Raji (cell line): ENCODE measurements around the gene KRTAP5-3.

Source experiments
- POLR2A ChIP-seq: IDR thresholded peaks from 2 replicates; pipeline ENCODE4 v1.6.1; 2011; ENCODE audit warnings: low read depth, low read length, control low read depth; ENCODE audit not compliant: insufficient read depth

KRTAP5-3 gene

DNA sequence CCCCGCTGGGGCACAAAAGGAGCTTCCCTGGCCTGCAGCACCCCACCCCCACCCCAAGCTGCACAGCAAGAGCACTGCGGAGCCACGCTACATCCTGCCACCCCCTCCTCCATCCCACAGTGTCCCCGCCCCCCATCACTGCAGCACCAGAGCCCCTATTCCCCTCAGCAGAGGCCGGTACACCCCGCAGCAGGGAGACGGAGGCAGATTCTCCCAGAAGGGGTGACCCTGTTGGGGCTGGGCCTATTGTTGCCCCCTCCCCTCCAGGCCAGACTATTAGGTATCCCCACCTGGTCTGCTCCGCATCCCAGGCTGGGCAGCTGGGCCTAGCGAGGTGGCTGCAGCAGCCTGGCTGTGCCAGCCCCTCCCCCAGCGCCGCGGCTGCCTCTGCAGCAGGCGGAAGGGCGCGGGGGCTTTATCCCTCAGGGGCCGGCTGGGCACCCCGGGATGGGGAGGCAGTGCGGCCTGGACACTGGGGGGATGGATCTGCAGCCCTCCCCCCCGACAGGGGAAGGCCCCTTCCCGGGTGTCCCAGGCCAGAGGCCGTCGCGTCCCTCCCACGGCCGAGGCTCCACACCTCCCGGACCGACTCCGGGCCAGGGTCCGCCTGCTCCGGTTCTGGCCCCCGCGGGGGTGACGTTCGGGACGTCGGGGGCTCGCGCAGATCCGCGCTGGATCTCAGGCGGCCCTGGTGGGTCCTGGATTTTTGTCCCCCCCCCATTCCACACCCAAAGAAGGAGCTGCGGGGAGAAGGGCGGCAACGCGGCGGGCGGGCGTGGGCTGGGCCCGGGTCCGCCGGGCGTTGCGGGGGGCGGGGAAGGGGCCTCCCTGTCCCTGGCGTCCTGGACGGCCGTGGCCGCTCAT, 37.1 kb downstream of the KRTAP5-3 start:
- TF ChIP-seq POLR2A, result no peak

DNA sequence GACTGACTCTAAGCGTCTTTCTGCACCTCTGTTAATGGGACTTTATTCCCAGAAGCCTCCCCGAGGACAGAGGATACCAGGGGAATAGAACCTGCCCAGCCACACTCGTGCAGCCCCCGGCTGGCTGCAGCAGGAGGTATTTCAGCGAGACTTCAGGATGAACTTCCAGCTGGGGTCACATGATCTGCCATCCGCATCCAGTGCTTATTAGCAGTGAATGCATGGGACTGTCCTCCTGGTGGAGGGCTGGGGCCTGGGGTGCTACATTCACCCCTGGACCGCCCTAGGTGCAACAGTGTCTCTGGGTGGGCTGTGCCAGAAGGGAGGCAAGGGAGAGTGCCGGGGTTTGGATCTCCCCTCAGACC, 37.8 kb downstream of the KRTAP5-3 start:
- TF ChIP-seq POLR2A, result no peak

DNA sequence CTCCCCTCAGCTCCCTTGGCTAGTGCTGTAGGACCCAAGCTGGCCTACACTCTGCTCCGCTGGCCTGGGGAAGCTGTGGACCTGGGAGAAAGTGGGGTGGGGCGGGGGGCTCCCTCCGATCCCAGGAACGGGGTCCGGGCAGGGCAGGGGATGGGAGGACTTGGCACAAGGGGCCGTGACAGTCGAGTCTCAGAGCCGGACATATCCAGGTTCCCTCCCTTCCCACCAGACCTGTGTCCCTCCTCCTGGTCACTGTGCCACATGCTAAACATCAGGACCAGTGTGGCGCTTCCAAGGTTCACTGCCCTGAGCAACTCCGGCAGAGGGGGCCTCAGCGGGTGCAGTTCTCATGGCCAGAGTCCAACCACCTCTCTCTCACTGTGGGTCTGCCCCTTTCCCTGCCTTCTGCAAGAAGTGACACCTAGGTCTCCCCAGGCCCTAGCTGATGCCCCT, 38.2 kb downstream of the KRTAP5-3 start:
- no peak for TF ChIP-seq POLR2A

DNA sequence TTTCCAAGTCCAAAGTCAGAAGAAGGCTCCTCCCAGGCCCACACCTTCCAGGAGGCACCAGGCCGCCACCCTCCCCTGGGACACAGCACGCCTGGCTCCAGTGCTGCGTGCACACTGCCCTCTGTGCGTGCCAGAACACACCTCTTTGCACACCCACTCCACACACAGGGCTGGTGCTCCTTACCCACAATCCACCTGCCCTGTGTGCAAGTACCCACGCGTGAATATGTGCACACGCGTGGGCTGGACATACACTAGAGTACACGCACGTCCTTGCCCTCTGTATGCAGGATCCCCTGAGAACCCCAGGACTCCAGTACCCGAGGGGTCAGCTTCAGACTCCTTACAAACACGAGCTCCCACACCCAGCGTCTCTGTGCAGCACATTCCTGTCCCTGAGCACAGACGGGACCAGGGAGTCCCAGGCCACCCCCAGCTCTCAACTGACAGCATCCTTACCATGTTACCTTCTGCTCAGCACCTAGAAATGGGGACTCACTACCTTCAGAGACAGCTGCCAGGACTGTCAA, 38.9 kb downstream of the KRTAP5-3 start:
- TF ChIP-seq POLR2A, result no peak

DNA sequence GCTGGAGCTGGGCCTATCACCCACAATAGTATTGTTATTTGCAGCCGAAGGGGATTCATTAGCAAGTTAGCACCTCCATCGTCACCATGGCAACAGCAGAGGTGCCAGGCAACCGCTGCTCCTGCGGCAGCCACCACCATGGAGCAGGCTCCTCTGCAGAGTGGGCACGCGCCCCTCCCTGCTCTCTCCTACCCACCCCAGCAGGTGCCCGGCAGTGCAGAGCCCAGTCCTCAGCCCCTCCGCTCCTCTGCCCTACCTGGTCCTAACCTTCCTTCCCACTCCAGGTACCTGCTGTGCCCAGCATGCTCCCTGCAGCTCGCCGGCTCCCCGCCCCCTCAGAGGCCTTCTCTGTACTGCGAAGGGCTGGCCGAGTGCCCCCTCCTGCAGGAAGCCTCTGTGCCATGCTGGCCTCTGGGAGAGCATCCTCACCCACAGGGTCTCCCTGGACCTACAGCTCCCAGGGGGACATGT, 39.8 kb downstream of the KRTAP5-3 start:
- no peak for TF ChIP-seq POLR2A

DNA sequence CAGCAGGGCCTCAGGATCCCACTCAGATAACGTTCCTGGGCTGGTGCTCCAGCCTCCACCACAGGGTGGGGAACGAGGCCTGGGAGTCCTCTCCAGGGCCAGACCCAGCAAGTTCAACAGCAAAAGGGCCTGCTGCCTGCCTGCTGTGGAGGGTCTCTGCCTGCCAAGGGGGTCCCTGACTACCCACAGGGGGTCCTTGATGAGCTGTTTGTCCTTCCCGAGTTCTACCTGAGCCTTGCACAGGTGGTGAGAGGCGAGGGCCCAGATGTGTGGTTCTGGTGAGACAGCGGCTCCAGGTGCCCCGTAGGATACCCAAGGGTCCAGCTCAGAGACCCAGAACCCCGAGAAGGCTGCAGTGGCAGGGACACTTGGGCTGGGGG, 40.6 kb downstream of the KRTAP5-3 start:
- TF ChIP-seq POLR2A, result no peak

DNA sequence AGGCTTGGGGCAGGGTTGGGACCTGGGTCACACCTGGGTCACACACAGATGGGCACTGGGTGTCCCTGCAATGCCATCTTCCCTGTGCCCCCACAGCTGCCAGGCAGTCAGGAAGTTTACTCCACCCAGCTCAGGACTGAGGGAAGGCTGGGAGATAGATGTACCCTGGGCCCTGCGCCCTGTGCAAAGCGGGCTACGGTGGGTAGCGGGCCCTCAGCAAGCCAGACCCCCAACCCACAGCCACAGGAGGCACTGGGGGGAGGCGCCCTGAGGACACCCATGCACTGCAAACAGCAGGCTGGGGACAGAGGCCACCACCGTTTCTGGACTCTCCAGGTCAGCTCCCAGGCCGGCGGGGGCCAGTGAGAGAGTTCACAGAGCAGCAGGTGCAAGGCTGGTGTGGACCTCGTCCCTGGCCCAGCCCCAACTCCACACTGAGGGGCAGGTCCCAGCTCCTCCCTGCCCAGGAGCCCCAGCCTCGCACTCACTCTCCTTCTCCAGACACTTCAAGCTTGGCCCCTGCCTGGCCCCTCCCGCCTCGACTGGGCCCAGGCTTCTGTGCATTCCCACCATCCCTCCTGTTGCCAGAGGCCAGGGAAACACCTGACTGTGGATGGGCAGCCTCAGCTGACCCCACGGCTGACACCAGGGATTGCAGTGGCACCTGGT, 41.1 kb downstream of the KRTAP5-3 start:
- no peak for TF ChIP-seq POLR2A

DNA sequence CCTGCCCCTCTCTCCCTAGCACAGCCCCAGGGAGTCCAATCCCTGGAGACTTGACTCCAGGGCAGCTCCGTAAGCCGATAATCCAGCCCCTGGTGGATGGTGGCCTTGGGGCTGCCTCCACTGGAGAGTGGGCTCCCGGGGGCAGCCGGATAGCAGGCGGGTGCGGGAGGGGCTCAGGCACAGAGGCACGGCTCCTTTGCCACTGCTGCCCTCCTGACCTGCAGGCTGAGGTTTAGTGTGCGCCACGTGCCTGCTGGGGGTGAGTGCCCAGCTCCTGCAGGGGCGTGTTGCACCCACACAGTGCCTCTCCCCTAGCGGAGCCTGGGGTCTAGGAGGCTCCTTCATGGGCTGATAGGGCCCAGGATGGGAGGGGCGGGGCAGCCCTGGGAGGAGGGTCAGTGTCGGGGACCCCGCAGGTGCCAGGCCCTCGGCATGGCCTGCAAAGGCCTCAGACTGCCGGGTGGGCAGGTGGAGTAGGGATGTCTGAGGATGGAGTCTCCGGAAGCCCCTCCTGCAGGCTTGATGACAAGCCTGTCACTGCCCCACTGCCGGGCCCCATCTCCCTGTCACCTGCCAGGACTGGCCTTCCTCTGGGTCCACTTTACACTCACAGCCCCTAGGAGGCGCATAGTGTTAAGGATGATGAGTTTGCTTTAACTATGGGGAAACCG, 41.7 kb downstream of the KRTAP5-3 start:
- no peak for TF ChIP-seq POLR2A

DNA sequence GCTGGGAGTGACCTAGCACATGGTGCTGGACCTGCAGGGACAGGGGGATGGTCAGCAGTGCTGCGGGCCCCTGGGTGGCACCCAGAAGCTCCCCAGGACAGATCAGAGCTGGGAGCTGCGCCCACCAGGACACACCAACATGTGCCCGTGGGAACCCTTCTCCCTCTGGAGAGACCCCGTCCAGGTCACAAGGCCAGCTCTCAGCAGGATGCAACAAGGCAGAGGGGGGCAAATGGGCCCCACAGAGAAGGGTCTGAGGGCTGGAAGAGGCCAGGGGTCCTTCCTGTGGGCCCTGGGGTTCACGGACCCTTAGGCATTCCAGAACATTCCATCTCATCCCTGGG, 42.4 kb downstream of the KRTAP5-3 start:
- no peak for TF ChIP-seq POLR2A

DNA sequence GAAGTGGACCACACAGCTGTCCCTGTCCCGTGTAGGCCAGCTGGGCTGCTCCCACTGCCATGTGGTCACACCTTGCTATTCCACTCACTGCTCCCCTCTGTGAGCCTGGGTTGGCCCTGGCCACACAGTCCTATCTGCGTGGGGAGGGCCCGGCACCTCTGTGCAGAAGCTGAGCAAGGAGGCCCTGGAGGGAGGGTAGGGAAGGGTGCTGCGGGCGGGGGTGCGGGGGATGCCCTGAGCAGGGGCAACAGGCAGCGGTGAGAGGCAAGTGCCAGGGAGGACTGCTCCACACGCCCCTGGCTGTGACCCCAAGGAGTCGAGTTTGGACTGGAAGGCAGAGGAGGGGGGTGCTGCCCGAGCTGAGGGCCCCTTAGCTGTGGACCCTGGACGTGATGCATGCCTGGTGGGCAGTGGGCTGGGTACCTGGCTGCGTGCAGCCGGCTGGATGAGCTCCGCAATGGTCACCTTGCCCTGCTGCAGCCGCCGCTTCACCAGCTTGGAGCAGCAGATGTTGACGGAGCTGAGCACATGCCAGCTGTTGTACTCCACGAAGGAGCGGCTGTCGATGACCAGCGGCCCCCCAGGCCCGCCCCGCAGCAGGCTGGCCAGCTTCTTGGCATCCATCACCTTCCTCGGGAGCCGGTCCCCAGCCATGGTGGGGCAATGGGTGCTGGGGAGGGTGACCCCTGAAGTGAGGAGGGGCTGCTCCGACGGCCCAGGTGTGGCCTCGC, 42.9 kb downstream of the KRTAP5-3 start:
- no peak for TF ChIP-seq POLR2A

DNA sequence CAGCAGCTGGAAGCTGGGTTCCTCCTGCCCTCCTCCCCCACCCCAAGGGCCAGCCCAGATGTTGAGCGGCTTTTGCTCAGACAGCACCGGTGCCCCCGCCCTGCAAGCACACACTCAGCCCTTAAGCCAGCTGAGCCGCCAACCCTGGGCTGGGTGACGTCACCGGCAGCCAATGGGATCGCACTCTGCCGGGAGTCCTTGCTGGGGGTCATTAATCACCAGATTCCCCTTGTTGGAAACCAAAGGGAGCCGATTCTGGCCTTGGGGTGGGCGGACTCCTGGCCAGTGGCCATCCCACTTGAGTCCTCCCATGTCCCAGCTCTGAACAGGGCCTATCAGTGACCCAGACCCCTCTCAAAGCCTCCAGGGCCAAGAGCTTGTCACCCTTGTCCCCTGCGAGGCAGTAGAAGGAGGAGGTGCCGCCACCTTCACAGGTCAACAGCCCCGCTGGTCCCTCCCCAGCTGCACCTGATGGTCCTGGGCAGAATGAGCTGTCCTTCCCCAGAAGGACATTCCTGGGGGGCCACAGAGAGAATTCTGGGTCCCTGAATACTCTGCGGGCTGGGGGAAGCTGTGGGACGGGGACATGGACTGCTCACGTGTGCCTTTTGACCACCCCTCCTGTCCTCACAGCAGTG, 43.6 kb downstream of the KRTAP5-3 start:
- TF ChIP-seq POLR2A, result no peak

DNA sequence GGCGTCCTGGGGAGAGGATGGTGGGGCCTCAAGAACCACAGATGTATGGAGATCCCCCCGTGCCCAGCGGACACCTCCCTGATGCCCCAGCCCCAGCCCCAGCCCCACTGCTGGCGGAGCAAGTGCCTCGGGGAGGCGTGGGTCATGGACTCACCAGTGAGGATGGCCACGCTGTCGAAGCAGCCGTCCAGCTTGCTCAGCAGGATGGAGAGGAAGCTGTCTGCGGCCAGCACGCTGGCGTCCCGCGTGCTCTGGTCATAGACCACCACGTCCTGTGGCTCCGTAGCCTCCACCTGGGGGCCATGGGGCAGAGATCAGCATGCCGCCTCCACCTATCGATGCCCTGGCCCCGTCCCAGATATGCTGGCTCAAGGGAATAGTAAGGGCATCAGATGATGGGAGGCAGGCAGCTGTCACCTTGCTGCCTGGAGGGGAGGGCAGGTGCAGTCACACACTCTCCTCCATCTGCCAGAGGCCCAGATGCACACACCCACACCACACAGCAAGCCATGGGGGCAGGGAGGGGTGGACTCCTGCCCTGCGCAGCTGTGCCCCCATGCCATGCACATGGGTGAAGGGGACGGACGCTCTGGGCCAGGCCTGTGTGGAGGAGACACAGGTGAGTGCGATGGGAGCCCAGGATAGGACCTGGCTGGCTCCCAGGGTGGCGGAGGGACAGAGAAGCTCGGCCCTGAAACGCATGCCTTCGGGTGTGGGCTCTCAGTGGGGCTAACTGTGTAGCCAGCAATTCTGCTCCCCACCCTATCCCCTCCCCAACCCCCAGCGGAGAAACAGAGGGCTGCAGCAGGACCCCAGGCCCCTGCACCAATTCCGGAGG, 44.3 kb downstream of the KRTAP5-3 start:
- TF ChIP-seq POLR2A, result no peak

DNA sequence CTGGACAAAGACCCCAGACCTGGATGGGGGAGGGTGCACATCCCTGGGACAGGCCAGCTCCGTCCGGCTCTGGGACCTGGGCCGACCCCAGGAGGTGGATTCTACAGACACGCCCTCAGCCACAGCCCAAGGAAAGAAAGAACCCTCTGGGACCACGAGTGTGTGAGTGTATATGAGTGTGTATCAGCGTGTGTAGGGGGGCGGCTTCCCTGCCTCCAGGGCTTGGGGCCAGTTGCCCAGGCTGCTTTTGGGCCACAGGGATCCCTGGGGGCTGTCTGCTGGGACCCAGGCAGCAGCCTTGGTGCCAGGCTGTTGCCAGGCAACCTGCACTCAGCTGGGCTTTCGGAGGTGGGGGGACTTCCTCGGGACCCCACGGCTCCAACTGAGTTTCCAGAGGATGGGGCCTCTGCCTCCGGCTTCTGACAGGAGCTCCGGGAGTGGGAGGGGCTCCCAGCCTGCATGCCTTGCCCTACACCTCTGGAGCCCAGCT, 45.1 kb downstream of the KRTAP5-3 start:
- no peak for TF ChIP-seq POLR2A

DNA sequence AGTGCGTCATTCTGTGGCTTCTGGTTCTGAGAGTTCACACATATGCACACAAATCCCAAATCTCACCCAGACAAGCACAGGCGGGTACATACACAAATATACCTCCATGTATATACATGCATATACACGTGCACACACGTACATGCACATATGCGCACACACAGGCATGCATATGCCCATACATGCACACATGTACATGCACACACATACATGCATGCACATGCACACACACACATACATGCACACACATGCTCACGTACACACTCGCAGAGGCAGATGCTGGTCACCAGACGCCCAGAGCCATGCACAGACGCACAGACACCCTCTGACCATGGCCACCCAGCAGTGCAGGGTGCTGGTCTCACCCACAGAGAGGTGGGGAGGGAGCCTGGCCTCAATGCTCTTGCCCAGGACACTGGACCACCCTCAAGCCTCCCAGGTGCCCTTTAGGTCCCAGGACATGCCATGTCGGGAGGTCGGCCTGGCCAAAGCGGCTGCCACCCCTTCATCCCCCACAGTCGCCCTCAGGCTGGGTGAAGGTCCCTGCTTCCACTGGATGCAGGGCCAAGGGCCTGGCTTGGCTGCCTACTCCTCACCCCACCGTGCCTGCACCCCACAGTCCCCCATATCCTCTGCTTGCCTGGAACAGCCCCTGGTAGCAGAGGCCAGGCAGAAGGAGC, 45.7 kb downstream of the KRTAP5-3 start:
- no peak for TF ChIP-seq POLR2A
